Activated naive CD8-positive, alpha-beta T cell treated with anti-CD3 and anti-CD28 coated beads, Interleukin-2, amount 50 U/mL, for 24 hours (primary cell): Measurements from ENCODE around the gene P2RX7.
A peak's percentile ranks its signal among the peaks of the same experiment; 100 is the strongest.

Experiments
- ATAC-seq: fragments of 150-1000 bp; cut with Tn5 transposase; one replicate; pipeline ENCODE4 v1.10.0; 2021
- DNase-seq: peaks from one replicate; pipeline ENCODE4 v3.0.0; 2021
- H3K27ac Mint-ChIP-seq: one replicate; pipeline ENCODE4 v1.8.0; 2021; ENCODE audit warnings: mild to moderate bottlenecking, mixed read lengths
- H3K27me3 Mint-ChIP-seq: one replicate; pipeline ENCODE4 v1.8.0; 2021; ENCODE audit warnings: mixed read lengths
- H3K36me3 Mint-ChIP-seq: one replicate; pipeline ENCODE4 v1.8.0; 2021; ENCODE audit warnings: low read depth, mixed read lengths
- H3K4me1 Mint-ChIP-seq: one replicate; pipeline ENCODE4 v1.8.0; 2021; ENCODE audit warnings: mixed read lengths
- H3K4me3 Mint-ChIP-seq: one replicate; pipeline ENCODE4 v1.8.0; 2021; ENCODE audit warnings: mild to moderate bottlenecking, moderate library complexity, mixed read lengths
- H3K9me3 Mint-ChIP-seq: one replicate; pipeline ENCODE4 v1.8.0; 2021; ENCODE audit warnings: mixed read lengths

The P2RX7 gene

DNA sequence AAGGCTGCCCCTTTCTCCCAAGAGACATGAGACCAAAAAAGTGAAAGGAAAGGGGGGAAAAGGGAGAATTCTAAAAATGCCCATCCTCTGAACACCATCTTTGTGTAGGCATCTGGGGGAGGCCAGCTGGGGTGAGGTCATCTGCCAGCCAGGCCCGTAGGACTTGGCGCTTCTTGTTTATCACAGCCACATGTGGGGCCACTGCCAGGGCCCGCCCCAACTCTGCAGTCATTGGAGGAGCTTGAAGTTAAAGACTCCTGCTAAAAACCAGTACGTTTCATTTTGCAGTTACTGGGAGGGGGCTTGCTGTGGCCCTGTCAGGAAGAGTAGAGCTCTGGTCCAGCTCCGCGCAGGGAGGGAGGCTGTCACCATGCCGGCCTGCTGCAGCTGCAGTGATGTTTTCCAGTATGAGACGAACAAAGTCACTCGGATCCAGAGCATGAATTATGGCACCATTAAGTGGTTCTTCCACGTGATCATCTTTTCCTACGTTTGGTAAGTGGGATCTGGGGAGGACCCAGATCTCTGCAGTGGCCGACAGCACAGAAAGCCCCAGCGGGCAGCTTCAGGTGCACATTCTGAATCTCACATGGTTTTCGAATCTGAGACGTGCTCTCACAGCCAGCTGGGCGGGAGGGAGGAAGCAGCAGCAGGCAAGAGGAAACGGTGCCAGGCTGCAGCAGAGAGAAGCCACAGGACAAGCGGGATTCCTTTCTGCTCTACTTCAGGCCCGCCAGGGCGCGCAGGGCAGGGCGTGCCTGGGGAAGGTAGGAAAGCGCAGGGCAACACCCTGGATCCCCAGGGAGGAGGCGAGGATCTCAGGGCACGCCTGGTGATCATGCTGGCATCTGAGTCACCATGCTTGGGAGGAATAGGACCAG is at the start of gene P2RX7:
TSS of gene P2RX7 (plus strand) at position 276 of the 881 bp plus-strand sequence. CDS start at position 371, 95 bp downstream.
- H3K4me3 Mint-ChIP-seq = peak within 1 kb of the TSS; percentile 86
- H3K4me1 Mint-ChIP-seq = peaks cover 65% of the 10 kb centered on the region
- H3K36me3 Mint-ChIP-seq = peaks cover 2% of the 10 kb centered on the region
- H3K27me3 Mint-ChIP-seq = no peaks in the 10 kb centered on the region
- ATAC-seq (peak; percentile 44), DNase-seq (peak; percentile 61)
- H3K27ac Mint-ChIP-seq = peak within 1 kb of the TSS; percentile 88
- peaks cover 3% of the 10 kb centered on the region for H3K9me3 Mint-ChIP-seq

DNA sequence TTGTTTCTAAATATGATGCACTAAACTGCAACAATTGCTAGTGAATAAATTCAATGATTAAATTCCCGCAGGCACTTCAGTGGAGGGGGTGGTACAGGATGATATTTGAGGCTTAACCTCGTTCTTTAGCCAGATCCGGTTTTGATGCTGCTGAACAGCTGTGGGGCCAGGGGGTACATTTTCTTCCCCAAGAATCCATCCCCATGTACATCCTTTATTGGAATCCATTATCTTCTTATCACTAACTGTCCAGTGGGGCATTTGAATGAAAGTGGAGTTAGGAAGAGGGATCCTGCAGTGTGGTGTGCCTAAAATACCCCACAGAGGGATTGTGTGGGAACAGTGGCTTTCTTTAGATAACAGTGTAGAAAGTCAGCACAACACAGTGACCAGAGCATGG is 48.4 kb upstream of the P2RX7 start:
- DNase-seq (no peak), ATAC-seq (no peak)
- H3K4me3 Mint-ChIP-seq = no peak overlapping the region
- H3K27ac Mint-ChIP-seq = no peak overlapping the region
- peaks cover 9% of the 10 kb centered on the region for H3K4me1 Mint-ChIP-seq
- H3K36me3 Mint-ChIP-seq = no peaks in the 10 kb centered on the region
- H3K9me3 Mint-ChIP-seq = no peaks in the 10 kb centered on the region
- H3K27me3 Mint-ChIP-seq = no peaks in the 10 kb centered on the region

DNA sequence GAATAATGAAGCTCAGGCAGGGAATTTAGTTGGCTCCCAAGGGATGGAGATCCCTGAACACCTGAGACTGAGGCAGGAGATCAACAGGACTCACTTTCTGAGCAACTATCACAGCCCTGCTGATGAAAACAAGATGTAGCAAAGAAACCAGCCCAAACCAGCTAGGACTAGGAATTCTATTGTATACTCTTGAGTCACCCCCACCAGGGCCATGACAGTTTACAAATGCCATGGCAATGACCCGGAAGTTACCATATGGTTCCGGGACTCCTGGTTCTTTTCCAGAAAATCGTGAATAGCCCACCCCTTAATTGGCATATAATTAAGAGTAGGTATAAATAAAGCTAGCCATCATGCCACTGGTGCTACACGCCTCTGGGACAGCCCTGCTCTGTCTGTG is 47.6 kb upstream of the P2RX7 start:
- Mint-ChIP-seq H3K4me3 (no peak overlapping the region), H3K27ac (no peak overlapping the region), H3K36me3 (no peaks in the 10 kb centered on the region), H3K4me1 (peaks cover 9% of the 10 kb centered on the region), H3K9me3 (no peaks in the 10 kb centered on the region), H3K27me3 (no peaks in the 10 kb centered on the region)
- DNase-seq (no peak), ATAC-seq (no peak)

DNA sequence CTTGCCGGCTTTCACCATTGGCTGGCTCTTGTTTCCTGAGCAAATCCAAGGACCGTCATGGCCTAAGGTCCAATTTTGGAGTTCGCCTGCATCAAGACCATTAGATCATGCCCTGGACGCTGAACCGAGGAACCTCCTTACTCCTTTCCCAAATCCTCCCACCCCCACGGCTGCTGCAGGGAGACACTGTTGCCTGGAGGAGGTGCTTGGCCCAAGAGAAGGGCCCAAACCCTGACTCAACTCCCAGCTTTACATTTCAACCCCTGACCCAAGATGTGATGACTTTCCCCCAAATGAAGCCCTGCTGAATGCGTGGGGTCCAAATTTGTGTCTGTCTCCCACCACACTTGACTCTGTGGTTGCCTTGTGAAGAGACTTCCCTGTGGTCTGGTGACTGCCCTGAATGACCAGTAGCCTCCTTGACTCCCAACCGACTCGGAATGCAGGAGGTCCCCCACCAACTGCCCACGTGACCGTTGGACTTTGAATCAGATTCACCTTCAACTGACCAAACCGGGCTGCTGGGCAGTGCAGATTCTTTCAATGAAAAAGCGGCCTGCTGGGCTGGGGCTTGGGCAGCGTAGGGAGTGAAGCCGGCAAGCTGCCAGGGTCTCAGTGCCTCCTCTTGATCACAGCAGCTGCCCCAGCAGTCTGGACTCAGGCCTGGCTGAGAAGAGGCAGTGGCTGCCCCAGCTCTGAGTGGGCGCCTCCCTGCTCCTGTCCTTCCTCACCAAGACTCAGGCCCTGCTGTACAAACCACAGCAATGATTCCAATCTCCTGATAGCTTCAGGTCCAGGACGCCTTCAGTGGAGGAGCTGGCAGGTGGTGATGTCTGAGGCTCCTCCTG is 46.9 kb upstream of the P2RX7 start:
- ATAC-seq = no peak
- Mint-ChIP-seq H3K4me3 (no peak overlapping the region), H3K27ac (no peak overlapping the region), H3K27me3 (no peaks in the 10 kb centered on the region), H3K4me1 (peaks cover 9% of the 10 kb centered on the region), H3K9me3 (no peaks in the 10 kb centered on the region), H3K36me3 (no peaks in the 10 kb centered on the region)
- DNase-seq = no peak

DNA sequence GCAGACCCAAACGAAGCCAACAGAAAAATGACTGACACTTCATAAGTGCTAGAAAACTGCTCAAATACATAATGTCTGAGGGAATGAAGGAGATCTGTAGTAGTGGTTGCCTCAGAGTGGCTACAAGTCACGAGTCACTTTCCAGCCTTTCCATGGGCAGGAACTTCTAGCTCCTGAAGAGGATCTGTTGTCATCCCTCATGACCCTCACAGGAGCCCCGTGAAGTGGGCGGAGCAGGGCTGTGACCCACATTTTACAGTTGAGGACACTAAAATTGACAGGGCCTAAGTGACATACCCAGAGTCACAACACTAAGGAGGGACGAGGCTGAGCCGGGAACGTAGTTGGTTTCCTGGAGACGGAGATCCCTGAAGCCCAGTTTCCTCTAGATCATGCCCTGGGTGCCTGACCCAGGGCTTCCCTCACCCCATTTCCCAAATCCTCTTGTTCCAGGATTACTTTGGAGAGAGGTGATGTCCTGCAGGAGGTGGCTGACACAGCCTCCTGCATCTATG is 45.8 kb upstream of the P2RX7 start:
- no peak overlapping the region for H3K27ac Mint-ChIP-seq
- DNase-seq = no peak

GRCh38 chr12:121087467-121088194 is 45.0 kb upstream of the P2RX7 start:
- no peak for DNase-seq
- Mint-ChIP-seq H3K4me3 (no peak overlapping the region), H3K36me3 (no peaks in the 10 kb centered on the region), H3K4me1 (peaks cover 16% of the 10 kb centered on the region), H3K27me3 (no peaks in the 10 kb centered on the region), H3K9me3 (no peaks in the 10 kb centered on the region), H3K27ac (no peak overlapping the region)
- no peak for ATAC-seq

More for the DNA sequence above, 45.8 kb upstream of the P2RX7 start:
- Mint-ChIP-seq H3K9me3 (no peaks in the 10 kb centered on the region), H3K36me3 (no peaks in the 10 kb centered on the region), H3K27me3 (no peaks in the 10 kb centered on the region), H3K4me1 (peaks cover 9% of the 10 kb centered on the region), H3K4me3 (no peak overlapping the region)
- ATAC-seq = no peak

DNA sequence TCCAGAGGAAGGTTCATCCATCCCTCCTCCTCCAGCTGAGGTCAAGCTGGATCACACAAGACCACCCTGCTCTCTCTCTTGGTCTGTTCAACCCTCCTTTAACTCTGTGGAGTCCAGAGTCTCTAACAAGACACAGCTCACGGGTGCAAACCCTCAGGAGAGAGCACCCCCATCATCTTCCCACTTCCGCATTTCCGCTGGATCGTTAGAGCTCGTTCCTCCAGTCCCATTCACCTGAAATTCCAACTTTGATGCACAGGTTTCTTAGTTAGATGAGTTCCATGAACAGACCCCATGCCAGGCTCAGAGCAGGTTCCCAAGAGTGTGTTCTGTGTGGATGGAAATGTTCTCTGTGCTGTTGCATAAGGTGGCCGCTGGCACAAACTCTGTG is 44.5 kb upstream of the P2RX7 start:
- DNase-seq (no peak), ATAC-seq (no peak)
- no peak overlapping the region for H3K27ac Mint-ChIP-seq
- H3K36me3 Mint-ChIP-seq = no peaks in the 10 kb centered on the region
- H3K27me3 Mint-ChIP-seq = no peaks in the 10 kb centered on the region
- H3K4me1 Mint-ChIP-seq = peaks cover 22% of the 10 kb centered on the region
- no peaks in the 10 kb centered on the region for H3K9me3 Mint-ChIP-seq
- H3K4me3 Mint-ChIP-seq = no peak overlapping the region

DNA sequence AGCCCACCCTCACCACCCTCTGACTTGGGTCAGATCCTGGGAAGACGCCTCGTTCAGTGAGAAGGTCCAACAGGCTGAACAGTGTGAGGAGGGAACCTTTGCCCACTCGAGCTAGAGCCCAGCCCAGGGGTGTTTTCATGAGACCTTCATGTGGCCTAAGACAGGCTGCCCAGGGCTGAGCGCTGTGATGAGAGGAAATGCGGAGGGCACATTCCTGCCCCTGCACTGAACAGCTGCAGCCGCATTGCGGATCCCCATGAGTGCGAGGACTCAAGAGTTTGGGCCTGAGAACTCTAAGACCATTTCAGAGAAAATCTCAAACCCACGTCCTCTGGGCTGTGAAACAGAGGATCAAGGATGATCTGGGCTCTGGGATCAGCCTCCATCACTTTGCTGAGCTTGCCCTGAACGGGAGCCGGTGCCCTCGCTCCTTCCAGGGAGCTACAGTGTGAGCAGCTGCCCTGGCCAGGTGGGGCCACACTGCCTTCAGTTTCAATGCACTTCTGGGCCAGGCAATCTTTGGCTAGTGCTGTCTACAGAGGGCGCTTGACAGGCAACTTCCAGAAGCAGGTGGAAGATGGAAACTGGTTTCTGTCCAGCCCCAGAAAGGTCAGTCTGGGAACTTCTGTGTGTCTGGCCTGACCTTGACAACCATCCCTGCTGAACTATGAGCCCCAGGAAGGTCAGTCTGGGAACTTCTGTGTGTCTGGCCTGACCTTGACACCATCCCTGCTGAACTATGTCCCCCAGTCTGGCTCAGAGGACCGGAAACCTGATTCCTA is 43.5 kb upstream of the P2RX7 start:
- Mint-ChIP-seq H3K9me3 (no peaks in the 10 kb centered on the region), H3K4me3 (no peak overlapping the region), H3K36me3 (no peaks in the 10 kb centered on the region), H3K4me1 (peaks cover 27% of the 10 kb centered on the region), H3K27ac (no peak overlapping the region), H3K27me3 (peaks cover 1% of the 10 kb centered on the region)
- DNase-seq (no peak), ATAC-seq (no peak)

DNA sequence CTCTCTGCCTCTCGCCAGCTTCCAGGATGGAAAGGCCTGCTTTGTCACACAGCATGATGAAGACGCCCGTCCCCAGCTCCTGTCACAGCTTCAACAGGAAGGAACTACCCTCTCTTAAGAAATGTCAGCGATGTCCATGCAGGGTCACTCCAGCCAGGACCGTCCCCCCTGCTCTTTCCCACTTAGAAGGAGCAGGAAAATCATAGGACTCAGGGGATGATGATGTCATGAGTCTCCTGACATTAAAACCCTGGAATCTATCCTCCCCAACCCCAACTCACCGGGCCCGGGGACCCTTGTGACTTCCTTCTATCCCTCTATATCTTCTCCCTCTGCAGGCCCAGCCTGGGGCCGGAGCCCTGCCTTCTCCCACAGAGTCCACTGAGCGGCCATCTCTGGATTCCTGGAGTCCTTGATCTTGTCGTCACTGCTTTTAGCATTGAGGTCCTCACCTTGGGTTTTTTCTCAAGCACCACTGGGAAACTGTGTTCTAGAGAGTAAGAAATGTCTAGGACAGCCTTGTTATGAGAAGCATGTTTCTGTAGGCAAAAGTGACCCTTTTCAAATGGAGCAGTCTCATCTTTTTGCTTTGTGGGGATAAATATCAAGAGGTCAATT is 42.8 kb upstream of the P2RX7 start:
- Mint-ChIP-seq H3K4me1 (peaks cover 30% of the 10 kb centered on the region), H3K9me3 (no peaks in the 10 kb centered on the region), H3K36me3 (no peaks in the 10 kb centered on the region), H3K4me3 (no peak overlapping the region), H3K27ac (no peak overlapping the region), H3K27me3 (peaks cover 6% of the 10 kb centered on the region)
- ATAC-seq (no peak), DNase-seq (no peak)

DNA sequence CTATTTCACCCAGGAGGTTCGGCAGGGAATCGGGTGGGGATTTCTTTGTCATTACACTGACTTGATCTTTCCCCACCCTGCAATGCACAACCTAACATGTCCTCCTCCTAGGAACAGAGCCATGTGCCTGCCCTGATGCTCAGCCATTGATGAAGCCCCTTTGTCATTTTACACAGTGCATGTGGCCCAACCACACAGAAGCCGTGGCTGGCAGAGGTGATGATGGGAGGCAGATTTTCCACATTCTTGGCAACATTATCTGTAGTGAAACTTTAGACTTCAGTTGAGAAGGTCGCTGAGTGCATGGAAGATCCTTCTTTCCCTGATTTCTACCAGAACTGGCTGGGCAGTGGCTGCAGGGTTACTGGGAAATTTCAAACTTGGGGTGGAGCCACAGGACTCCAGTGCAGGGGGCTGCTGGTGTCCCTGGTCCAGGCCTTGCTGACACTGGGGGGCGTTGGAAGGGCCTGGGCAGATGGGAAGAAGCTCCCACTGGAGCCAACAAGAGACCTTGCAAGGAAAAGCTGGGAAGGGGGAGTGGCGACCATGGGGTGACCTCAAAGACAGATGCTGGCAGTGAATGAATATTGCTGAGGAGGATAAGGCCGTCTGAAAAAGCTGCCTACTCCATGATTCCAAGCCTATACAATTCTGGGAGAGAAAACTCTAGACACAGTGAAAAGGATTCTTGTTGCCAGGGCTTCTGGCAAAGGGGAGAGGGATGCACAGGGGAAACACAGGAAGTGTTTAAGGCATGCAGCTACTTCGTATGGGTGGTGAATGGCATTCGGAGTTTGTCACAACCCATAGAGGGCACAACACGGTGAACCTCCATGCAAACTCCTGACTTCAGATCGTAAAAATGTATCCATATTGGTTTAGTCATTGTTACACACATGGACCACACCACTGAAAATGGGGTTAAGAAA is 41.8 kb upstream of the P2RX7 start:
- Mint-ChIP-seq H3K4me1 (peaks cover 39% of the 10 kb centered on the region), H3K36me3 (no peaks in the 10 kb centered on the region), H3K27me3 (peaks cover 11% of the 10 kb centered on the region), H3K4me3 (no peak overlapping the region), H3K27ac (no peak overlapping the region), H3K9me3 (no peaks in the 10 kb centered on the region)
- DNase-seq = no peak
- no peak for ATAC-seq

DNA sequence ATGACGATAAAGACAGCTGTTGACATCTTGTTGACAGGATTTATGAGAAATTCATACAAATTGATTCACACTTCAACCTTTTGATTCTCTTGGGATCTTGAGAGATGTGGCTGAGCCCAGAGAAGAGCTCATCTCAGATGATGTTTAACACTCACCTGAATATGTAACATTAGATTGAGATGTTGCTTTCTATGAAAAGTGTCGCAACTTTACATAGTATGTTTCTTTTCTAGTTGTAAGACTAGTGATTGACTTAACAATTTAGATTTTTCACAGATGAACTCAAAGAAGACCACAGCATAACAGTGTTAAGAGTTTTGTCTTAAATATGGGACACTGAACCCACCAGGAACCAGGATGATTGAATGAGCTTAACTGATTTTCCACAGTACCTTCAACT is 40.6 kb upstream of the P2RX7 start:
- ATAC-seq (no peak), DNase-seq (no peak)
- H3K27me3 Mint-ChIP-seq = peaks cover 13% of the 10 kb centered on the region
- no peak overlapping the region for H3K4me3 Mint-ChIP-seq
- peaks cover 45% of the 10 kb centered on the region for H3K4me1 Mint-ChIP-seq
- peak overlapping the region; percentile 10 for H3K27ac Mint-ChIP-seq
- H3K9me3 Mint-ChIP-seq = no peaks in the 10 kb centered on the region
- H3K36me3 Mint-ChIP-seq = no peaks in the 10 kb centered on the region

- Mint-ChIP-seq H3K27me3 (peaks cover 13% of the 10 kb centered on the region), H3K4me1 (peaks cover 36% of the 10 kb centered on the region), H3K4me3 (no peak overlapping the region), H3K27ac (no peak overlapping the region), H3K36me3 (no peaks in the 10 kb centered on the region), H3K9me3 (no peaks in the 10 kb centered on the region)
- no peak for ATAC-seq
- no peak for DNase-seq
Observed at GRCh38 chr12:121093487-121093891, 39.2 kb upstream of the P2RX7 start.
